NCI-H510A (cell line): ENCODE data around the gene ZNF444.
A peak's percentile ranks its signal among the peaks of the same experiment; 100 is the strongest.
"Not testable (repeated sequence)": the region's sequence is repeated elsewhere in the genome, so short reads cannot be mapped to it uniquely, and the experiment has no call there.

Experiments
- DNase-seq: peaks from one replicate; lab custom pipeline; 2025; lab: John Stamatoyannopoulos, UW

The ZNF444 gene

GRCh38 chr19:56140583-56141416, at the start of gene ZNF444:
TSS of gene ZNF444 (plus strand) at chr19:56141287. CDS start at chr19:56146912, 5,625 bp downstream.
- peak; percentile 98 for DNase-seq

DNA sequence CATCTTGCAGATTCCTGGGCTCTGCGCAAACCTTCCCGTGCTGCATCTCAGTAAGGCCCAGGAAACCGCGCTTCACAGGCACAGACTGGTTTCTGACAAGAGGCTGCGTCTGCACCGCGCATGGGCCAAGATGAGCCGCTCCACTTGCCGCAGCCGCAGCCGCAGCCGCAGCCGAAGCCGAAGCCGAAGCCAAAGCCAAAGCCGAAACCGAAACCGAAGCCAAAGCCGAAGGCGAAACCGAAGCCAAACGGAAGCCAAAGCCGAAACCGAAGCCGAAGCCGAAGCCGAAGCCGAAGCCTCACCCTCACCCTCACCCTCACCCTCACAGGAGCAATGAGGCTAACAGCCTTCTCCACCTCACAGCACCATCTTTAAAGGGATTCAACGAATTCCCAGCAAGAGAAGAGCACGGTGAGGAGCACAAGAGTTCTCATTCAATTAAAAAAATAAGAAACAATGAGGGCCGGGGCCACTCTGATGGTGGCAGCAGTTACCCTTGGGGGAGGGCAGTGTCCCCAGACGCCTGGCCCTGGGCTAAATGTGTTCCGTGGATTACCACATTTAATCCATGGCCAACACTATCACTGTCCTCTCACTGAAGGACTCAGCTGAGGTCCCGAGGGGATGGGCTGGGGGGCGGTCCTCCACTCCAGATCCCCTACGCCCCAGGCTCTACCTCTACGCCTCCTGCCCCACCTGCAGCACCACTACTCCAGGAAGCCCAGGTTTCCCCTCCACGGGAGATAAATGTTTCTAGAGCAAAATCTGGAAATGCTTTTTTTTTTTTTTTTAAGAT, 49.1 kb upstream of the ZNF444 start:
- DNase-seq, result peak; percentile 37

- DNase-seq, result no peak
Measured at GRCh38 chr19:56092685-56093631, 48.1 kb upstream of the ZNF444 start.

DNA sequence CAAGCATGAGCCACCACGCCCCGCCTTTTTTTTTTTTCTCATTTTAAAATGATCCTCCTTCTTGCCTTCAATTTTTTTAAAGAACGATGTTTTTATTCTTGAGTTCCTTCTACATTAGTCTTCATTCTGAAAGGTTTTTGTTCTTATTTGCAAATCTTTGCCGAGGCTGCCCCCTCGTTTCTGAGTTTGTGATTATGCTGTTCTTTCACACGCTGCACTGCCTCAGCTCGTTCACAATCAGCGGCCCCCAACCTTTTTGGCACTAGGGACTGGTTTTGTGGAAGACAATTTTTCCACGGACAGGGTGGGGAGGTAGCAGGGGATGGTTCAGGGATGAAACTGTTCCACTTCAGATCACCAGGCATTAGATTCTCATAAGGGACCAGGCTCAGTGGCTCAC, 46.6 kb upstream of the ZNF444 start:
- no peak for DNase-seq

DNA sequence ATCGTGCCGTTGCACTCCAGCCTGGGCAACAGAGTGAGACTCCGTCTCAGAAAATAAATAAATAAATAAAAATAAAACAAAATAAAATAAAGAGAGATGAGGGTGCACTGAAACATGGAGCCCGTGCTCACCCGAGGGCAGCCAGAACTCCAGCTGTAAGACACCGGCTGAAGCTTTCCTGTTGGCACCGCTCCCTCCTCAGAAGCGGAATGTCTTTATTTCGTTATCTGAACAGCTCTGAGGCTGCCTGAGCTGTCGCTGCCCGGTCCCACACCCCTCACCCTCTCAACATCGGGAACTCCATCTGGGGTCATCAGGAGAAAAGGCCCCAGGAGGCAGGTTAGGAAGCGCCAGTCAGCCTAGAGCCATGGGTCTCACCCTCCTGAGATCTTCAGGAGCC, 44.4 kb upstream of the ZNF444 start:
- DNase-seq, result no peak

DNA sequence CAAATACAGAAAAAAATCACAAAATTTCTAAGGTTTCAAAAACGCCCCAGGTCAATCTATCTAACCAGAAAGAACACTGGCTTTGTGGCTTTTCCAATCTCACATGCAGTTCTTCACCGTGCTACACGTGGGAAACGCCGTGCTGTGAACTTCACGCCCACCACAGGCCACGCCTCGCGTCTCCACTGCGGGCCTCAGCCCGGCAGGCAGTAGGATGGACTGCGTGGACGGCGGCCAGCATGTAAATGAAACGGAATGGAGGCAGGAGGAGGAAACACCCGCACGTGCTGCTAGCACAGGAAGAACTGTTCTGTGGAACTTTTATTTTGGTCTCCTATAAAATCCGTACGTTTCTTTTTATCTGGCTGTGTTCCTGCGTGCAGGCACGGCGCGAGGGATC, 43.8 kb upstream of the ZNF444 start:
- no peak for DNase-seq

DNA sequence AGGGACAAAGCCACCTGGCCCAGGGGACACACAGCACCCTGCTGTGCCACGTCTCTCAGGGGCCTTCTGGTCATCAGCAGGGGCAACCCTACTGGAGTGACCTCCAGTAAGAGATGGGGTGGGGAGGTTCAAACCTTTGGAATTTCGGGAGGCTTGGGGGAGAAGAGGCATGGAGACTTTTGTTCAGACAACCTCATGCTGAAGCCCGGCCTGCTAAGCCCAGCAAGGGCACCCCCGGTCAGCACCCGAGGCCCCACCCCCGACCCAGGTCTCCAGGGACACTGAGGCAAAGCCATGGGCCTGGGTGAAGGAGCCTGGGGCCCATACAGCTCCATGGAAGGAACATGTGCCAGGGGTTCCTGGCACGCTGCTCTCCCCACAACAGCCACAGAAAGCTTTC, 43.3 kb upstream of the ZNF444 start:
- no peak for DNase-seq

GRCh38 chr19:56098237-56098636, 42.9 kb upstream of the ZNF444 start:
- DNase-seq, result not testable (repeated sequence)

DNA sequence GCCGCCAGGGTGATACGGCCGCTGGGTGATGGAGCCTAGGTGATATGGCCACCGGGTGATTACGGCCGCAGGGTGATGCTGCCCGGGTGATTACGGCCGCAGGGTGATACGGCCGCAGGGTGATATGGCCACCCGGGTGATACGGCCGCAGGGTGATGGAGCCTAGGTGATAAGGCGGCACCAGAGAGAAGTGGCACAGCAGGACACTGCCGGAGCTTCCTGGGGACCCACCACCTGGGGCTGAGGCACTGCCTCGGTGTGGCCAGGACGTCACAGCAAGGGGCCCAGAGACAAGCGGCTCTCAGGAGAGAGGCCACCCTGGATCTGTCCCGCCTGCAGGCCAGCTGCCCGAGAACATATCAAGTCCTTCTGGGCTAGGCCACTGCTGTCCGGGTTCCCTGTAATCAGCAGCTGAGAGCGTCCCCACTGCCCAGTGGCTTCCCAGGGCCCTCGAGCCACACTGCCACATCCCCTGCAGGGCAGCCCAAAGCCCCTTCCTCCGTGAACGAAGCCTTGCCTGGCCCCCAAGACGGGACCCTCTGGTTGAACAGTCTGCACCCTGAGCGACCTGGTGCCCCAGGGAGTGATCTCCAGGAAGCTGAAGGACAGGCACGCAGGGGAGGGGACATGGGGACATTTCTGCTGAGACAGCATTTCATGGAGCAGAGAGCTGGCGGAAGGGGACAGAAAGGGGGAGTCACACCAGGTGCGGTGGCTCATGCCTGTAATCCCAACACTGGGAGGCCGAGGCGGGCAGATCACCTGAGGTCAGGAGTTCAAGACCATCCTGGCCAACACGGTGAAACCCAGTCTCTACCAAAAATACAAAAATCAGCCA, 42.1 kb upstream of the ZNF444 start:
- DNase-seq, result no peak

DNA sequence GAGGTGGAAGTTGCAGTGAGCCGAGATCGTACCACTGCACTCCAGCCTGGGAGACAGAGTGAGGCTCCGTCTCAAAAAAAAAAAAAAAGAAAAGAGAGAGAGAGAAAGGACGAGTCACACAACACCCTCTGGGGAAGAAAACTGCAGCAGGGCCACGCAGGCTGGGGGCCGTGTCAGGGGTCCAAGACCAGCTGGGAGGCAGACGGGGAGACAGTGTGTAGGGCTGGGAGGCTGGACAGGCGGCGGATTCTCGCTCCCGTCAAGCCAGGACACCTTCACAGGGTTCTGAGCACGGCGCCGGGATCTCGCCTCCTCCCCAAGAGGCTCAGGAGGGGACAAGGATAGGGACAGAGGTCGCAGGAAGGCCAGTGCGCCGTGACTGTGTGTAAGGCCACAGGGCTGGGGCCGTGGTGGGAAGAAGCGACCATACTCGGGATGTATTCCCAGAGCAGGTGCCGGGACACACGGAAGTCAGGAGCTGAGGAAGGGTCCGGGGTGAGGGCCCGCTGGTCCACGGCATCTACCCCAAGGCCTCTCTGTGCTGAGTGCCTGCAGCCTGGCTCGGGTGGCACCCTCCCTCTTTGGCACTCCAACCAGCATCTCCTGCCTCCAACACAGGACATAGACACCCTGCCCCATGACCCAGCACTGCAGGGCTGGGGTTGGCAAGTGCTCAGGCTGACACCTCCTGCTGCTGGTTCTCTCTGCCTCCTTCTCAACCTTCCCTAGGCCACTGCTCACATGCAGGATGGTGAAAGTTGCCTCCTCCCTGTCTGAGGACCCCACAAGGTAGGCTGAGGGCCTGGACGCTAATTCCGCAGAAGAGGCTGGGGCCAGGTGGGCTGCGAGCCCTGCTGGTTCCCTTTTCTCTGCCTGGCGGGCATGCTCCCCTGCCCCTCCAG, 41.2 kb upstream of the ZNF444 start:
- no peak for DNase-seq

DNA sequence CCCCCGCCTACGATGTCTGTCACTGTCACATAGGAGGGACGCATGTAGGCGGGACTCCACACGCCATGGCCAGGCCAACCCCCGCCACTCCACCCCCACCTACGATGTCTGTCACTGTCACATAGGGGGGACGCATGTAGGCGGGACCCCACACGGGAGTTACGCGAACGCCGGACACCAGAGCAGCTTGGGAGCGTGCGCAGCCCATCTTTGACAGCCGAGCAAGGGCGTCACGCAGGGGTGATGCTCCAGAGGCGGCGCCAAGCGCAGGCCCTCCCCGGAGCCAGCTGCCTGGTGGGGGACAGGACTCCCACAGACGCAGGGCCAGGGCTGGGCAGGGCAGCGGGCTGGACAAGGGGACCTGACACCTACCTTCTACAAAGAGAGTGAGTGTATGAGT, 40.0 kb upstream of the ZNF444 start:
- no peak for DNase-seq

DNA sequence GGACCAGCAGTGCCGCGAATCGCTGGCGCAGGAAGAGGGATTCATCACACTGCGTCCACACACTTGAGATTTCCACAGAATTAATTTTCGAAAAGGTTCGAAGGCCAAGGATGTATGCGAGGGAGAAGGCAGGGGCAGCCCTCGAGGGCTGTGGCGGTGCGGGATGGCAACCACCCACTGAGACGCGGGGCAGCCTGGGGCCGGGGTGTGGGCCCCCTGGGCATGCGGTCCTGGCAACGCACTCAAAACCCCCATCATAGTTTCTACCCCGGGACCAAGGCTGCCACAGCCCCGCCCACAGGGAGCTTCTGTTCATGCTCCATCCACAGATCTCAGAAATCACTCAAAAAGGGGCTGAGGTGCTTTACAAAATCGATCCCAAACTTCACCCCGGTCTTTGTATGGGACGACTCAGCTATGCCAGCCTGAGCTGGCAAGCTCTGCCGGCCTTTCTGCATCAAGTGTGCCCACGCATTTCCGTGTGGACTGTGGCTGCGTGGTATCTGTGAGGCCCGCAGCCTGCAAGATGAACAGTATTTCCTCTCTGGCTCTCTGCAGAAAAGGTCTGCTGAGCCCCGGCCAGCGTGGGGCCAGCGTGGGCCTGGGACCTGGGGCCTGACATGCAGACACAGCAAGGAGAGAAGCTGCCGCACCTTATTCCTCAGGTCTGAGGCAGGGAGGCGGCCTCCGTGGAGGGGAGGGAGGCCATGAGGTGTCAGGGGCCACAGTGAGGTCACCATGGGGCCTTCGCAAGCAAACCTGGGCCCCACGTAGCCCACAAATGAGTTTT, 39.1 kb upstream of the ZNF444 start:
- DNase-seq, result no peak

DNA sequence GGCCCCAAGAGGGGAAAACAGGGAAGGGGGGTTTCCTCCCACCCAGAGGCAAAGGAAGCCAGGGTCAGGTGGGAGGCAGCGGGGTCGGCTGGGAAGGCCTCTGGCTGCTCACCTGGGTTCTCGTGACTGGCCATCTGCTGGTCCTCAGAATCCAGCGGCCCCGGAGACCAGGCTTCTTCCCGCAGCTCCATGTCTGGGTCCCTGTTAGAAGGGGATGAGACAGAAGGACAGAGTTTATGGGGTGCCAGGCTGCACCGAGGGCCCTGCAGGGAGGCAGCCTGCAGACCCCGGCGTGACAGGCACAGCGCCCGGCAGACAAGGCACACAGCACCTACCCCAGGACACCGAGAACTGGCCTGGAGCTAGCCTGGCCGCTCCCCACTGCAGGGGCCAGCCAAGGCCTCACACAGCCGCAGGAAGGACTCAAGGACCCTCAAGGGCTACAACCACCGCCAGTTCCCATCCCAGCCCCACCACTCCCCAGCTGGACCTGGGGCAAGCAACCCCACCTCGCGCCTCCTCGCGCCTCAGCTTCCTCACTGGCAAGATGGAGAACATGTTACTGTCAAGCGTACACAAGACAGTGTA, 38.0 kb upstream of the ZNF444 start:
- DNase-seq, result no peak

GRCh38 chr19:56104423-56104822, 36.7 kb upstream of the ZNF444 start:
- no peak for DNase-seq

- peak; percentile 31 for DNase-seq
Measured at GRCh38 chr19:56105090-56105701, 35.9 kb upstream of the ZNF444 start.

DNA sequence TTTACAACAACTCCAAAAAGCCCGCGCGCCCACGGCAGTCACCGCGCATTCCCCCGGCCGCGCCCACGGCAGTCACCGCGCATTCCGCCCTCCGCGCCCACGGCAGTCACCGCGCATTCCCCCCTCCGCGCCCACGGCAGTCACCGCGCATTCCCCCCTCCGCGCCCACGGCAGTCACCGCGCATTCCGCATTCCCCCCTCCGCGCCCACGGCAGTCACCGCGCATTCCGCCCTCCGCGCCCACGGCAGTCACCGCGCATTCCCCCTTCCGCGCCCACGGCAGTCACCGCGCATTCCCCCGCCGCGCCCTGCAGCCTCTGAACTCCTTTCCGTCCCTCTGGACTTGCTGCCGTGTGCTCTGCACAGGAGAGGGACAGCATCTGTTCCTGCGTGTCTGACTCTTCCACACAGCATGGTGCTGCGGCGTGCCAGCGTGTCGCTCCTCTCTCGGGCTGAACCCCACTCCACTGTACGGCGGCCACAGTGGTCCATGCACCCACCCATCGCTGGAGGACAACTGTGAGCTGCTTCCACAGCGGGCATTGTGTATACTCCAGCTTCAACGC, 35.2 kb upstream of the ZNF444 start:
- DNase-seq, result not testable (repeated sequence)

GRCh38 chr19:56106397-56106849, 34.7 kb upstream of the ZNF444 start:
- DNase-seq, result no peak

DNA sequence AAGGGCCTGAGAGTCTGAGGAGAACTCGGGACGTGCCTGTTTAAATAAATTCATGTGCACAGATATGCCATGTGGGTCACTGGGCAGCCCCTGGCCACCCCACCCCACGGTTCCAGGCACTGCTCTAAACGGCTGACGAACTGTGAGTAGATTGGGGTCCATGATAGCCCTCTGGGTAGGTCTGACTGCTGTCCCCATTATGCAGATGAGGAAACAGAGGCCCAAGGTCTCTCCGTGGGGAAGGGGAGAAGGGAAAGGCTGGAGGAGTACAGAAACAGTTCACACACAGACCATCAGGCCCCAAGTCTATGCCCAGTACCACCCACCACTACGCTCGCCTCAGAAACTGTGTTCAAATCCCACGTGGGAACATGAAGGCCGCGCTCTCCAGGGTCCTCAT, 34.1 kb upstream of the ZNF444 start:
- no peak for DNase-seq
